ENCODE data around the gene PAGR1.

Gene PAGR1

DNA sequence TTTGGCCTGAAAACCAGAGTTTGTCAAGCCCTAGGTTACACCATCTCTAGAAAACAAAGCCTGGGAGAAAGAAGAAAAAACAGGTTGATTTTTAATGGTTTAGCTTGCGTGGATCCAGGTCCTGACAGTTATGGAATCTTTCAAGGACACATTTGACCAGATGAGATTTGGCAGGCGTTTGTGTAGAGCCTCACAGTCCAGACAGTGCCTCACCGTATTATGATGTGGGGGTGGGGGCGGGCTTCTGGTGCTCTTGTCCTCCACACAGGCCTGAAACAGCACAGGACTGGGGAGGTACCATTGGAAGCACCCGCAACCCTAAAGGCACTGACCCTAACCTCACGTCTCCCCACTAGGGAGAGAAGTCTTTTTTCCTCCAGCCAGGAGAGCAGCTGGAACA is 23.9 kb downstream of the PAGR1 start:
- no peak for TF ChIP-seq TAF1 (IDR thresholded peaks at IDR 0.05; ENCODE audit: borderline replicate concordance, insufficient read depth, low read length)
- no peak for TF ChIP-seq POLR2AphosphoS5 (IDR thresholded peaks at IDR 0.05; ENCODE audit: low read depth, low read length)
- TF ChIP-seq, protein P1, sequence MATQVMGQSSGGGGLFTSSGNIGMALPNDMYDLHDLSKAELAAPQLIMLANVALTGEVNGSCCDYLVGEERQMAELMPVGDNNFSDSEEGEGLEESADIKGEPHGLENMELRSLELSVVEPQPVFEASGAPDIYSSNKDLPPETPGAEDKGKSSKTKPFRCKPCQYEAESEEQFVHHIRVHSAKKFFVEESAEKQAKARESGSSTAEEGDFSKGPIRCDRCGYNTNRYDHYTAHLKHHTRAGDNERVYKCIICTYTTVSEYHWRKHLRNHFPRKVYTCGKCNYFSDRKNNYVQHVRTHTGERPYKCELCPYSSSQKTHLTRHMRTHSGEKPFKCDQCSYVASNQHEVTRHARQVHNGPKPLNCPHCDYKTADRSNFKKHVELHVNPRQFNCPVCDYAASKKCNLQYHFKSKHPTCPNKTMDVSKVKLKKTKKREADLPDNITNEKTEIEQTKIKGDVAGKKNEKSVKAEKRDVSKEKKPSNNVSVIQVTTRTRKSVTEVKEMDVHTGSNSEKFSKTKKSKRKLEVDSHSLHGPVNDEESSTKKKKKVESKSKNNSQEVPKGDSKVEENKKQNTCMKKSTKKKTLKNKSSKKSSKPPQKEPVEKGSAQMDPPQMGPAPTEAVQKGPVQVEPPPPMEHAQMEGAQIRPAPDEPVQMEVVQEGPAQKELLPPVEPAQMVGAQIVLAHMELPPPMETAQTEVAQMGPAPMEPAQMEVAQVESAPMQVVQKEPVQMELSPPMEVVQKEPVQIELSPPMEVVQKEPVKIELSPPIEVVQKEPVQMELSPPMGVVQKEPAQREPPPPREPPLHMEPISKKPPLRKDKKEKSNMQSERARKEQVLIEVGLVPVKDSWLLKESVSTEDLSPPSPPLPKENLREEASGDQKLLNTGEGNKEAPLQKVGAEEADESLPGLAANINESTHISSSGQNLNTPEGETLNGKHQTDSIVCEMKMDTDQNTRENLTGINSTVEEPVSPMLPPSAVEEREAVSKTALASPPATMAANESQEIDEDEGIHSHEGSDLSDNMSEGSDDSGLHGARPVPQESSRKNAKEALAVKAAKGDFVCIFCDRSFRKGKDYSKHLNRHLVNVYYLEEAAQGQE (IDR thresholded peaks at IDR 0.05; ENCODE audit: insufficient read depth in 1 of 2, low read depth in 2 of 2, low read length in 2 of 2) = no peak
- no peak for TF ChIP-seq FOXP2 (optimal IDR thresholded peaks at IDR 0.05; ENCODE audit: borderline replicate concordance, extremely low read depth, extremely low read length, insufficient read depth)
- TF ChIP-seq SIN3A (IDR thresholded peaks at IDR 0.05; ENCODE audit: borderline replicate concordance, insufficient read depth, low read length) = no peak

DNA sequence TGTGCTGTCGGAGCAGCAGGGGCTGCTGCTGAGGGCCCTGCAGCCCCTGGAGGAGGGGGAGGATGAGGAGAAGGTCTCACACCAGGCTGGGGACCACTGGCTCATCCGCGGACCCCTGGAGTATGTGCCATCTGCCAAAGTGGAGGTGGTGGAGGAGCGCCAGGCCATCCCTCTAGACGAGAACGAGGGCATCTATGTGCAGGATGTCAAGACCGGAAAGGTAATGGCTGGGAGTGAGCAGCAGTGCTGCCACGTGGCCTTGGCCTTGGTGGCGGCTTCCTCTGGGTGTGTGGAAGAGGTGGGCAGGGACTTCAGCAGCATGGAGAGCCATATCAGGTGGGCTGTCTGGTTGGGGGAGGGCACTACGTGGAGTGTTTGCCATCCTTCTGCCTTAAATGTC is 24.3 kb downstream of the PAGR1 start:
- TF ChIP-seq SIN3A (IDR thresholded peaks at IDR 0.05; ENCODE audit: borderline replicate concordance, insufficient read depth, low read length) (no peak), POLR2AphosphoS5 (IDR thresholded peaks at IDR 0.05; ENCODE audit: low read depth, low read length) (no peak), TAF1 (IDR thresholded peaks at IDR 0.05; ENCODE audit: borderline replicate concordance, insufficient read depth, low read length) (no peak), FOXP2 (optimal IDR thresholded peaks at IDR 0.05; ENCODE audit: borderline replicate concordance, extremely low read depth, extremely low read length, insufficient read depth) (no peak)
- TF ChIP-seq, protein P1 (IDR thresholded peaks at IDR 0.05; ENCODE audit: insufficient read depth in 1 of 2, low read depth in 2 of 2, low read length in 2 of 2) = no peak

DNA sequence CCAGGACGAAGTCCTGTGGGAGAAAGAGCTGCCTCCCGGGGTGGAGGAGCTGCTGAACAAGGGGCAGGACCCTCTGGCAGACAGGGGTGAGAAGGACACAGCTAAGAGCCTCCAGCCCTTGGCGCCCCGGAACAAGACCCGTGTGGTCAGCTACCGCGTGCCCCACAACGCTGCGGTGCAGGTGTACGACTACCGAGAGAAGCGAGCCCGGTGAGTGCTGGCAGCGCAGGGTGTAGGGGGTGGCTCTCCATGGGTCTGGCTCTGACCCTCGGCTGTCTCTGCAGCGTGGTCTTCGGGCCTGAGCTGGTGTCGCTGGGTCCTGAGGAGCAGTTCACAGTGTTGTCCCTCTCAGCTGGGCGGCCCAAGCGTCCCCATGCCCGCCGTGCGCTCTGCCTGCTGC is 25.7 kb downstream of the PAGR1 start:
- no peak for TF ChIP-seq TAF1 (IDR thresholded peaks at IDR 0.05; ENCODE audit: borderline replicate concordance, insufficient read depth, low read length)
- no peak for TF ChIP-seq SIN3A (IDR thresholded peaks at IDR 0.05; ENCODE audit: borderline replicate concordance, insufficient read depth, low read length)
- TF ChIP-seq FOXP2 (optimal IDR thresholded peaks at IDR 0.05; ENCODE audit: borderline replicate concordance, extremely low read depth, extremely low read length, insufficient read depth) = no peak
- TF ChIP-seq, protein P1 (IDR thresholded peaks at IDR 0.05; ENCODE audit: insufficient read depth in 1 of 2, low read depth in 2 of 2, low read length in 2 of 2) = no peak
- TF ChIP-seq POLR2AphosphoS5 (IDR thresholded peaks at IDR 0.05; ENCODE audit: low read depth, low read length) = no peak

DNA sequence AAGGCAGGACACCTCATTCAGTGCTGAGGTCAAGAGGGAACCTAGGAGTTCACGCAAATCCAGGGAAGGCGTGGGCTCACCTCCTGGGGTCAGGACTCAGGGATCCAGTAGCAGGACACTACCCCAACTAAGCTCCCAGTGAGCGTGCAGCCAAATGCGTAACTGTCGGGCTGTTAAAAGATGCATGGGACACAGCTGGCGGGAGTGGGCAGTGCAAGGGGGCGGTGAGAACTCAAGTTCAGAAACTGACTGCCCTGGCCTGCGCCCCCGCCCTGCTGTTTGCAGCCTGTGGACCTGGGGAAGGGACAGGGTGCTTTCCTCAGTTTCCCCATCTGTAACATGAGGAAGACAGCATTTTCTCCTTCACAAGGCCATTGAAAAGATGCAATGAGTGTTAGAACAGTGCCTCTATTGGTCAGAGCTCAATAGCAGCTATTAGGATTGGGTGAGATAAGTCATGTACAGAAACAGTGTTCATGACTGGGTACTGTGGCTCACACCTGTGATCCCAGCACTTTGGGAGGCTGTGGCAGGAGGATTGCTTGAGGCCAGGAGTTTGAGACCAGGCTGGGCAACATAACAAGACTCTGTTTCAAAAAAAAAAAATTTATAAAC is 26.9 kb downstream of the PAGR1 start:
- TF ChIP-seq POLR2AphosphoS5 (IDR thresholded peaks at IDR 0.05; ENCODE audit: low read depth, low read length) (no peak), TAF1 (IDR thresholded peaks at IDR 0.05; ENCODE audit: borderline replicate concordance, insufficient read depth, low read length) (no peak), SIN3A (IDR thresholded peaks at IDR 0.05; ENCODE audit: borderline replicate concordance, insufficient read depth, low read length) (no peak), FOXP2 (optimal IDR thresholded peaks at IDR 0.05; ENCODE audit: borderline replicate concordance, extremely low read depth, extremely low read length, insufficient read depth) (no peak)
- TF ChIP-seq, protein P1 (IDR thresholded peaks at IDR 0.05; ENCODE audit: insufficient read depth in 1 of 2, low read depth in 2 of 2, low read length in 2 of 2) = no peak

Data from PFSK-1 (cell line).